GM03348 (cell line): ENCODE data around the gene LRRIQ1.
A peak's percentile ranks its signal among the peaks of the same experiment; 100 is the strongest.

Experiments
- DNase-seq: peaks from one replicate; pipeline ENCODE4 v3.0.0; 2012; ENCODE audit warnings: low spot score

LRRIQ1 gene

GRCh38 chr12:85060916-85061315, 24.8 kb downstream of the LRRIQ1 start:
- DNase-seq: no peak

GRCh38 chr12:85065837-85066482, 29.8 kb downstream of the LRRIQ1 start:
- DNase-seq: no peak

- DNase-seq: no peak
Observed at GRCh38 chr12:85072826-85073225, 36.7 kb downstream of the LRRIQ1 start.

- DNase-seq: peak; percentile 61
Observed at GRCh38 chr12:85076688-85077430, 40.7 kb downstream of the LRRIQ1 start.

- no peak for DNase-seq
Observed at GRCh38 chr12:85085066-85085465, 48.9 kb downstream of the LRRIQ1 start.

- no peak for DNase-seq
Observed at GRCh38 chr12:85089792-85090191, 53.6 kb downstream of the LRRIQ1 start.

- no peak for DNase-seq
Observed at GRCh38 chr12:85092814-85093370, 56.7 kb downstream of the LRRIQ1 start.

- DNase-seq: no peak
Observed at GRCh38 chr12:85095501-85095900, 59.4 kb downstream of the LRRIQ1 start.

- no peak for DNase-seq
Observed at GRCh38 chr12:85130646-85131045, 94.5 kb downstream of the LRRIQ1 start.

GRCh38 chr12:85138833-85139232, 102.7 kb downstream of the LRRIQ1 start:
- no peak for DNase-seq

GRCh38 chr12:85147331-85147730, 111.2 kb downstream of the LRRIQ1 start:
- DNase-seq: no peak

- no peak for DNase-seq
Observed at GRCh38 chr12:85152311-85152729, 116.2 kb downstream of the LRRIQ1 start.

- no peak for DNase-seq
Observed at GRCh38 chr12:85155791-85156190, 119.6 kb downstream of the LRRIQ1 start.

- DNase-seq: no peak
Observed at GRCh38 chr12:85156569-85156968, 120.4 kb downstream of the LRRIQ1 start.

GRCh38 chr12:85157035-85157603, 121.0 kb downstream of the LRRIQ1 start:
- no peak for DNase-seq

GRCh38 chr12:85163752-85164321, 127.7 kb downstream of the LRRIQ1 start:
- no peak for DNase-seq

- DNase-seq: no peak
Observed at GRCh38 chr12:85179680-85180270, 143.6 kb downstream of the LRRIQ1 start.

GRCh38 chr12:85182699-85183098, 146.5 kb downstream of the LRRIQ1 start:
- no peak for DNase-seq

- no peak for DNase-seq
Observed at GRCh38 chr12:85183855-85184254, 147.7 kb downstream of the LRRIQ1 start.

GRCh38 chr12:85186236-85186635, 150.1 kb downstream of the LRRIQ1 start:
- DNase-seq: no peak

- no peak for DNase-seq
Observed at GRCh38 chr12:85188619-85189018, 152.5 kb downstream of the LRRIQ1 start.

GRCh38 chr12:85190728-85191127, 154.6 kb downstream of the LRRIQ1 start:
- no peak for DNase-seq
